H4 (cell line): ENCODE measurements around the gene PRIMA1. TPM values are rescaled to one million over a fixed set of nuclear protein-coding genes. Genes with fewer than 3 reads are reported as not detected.

Source experiments
- DNase-seq: peaks from one replicate; pipeline ENCODE4 v3.0.0-alpha.2; 2015; ENCODE audit warnings: low spot score
- total RNA-seq: library from RNA; depleted of rRNA; stranded (reverse); fragments of >200 nt; shearing (Covaris generic); gene quantifications from 2 replicates; pipeline ENCODE4 v1.2.3, GENCODE V29; 2014; rRNA removed

Gene PRIMA1
- total RNA-seq, 1 experiment from 2014 or later: 0.04 TPM

GRCh38 chr14:93682459-93682858 lies 105.8 kb downstream of the PRIMA1 start:
- DNase-seq: no peak

DNA sequence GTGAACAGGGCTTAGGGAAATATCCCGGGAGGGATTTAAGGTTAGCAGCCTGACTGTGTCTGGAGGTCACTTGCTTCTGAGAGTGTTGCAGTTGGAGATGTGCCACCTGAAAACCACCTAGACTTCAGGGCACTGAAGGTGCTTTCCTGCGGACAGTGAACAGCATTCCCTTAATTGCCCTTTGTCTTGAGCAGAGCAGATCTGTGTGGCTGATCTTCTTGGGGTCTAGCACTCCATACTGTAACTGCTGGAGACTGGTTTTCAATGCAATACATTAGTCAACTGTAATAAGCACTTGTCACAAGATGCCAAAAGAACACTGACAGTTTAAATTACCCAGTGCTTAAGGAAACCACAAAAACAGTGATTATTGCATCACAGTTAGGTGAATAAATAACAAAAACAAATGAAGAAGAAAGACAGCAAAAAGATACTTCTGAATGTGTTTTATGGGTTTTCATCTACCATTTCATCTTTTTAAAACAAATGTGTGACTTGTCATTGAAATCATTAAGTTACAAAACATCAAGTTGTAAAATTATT lies 111.8 kb downstream of the PRIMA1 start:
- DNase-seq: no peak

GRCh38 chr14:93675651-93676050 lies 112.6 kb downstream of the PRIMA1 start:
- DNase-seq: no peak

DNA sequence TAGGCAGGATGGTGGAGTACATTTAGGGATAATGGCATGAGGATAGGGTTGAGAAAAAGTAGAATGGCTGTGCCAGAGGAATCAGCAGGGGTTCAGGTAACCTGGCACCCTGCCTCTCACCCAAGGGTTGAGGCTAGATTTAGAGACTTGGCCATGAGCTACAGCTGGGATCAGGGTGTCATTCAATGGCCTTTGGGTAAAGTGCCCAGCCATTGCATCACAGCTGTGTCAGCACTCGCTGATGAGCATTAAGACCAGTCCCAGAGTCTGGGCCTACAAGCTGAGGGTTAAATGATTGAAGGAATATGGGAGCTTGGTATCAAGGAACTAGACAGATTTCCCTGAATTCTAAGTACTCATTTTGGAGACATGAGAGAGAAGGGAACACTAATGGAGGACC lies 113.9 kb downstream of the PRIMA1 start:
- no peak for DNase-seq

DNA sequence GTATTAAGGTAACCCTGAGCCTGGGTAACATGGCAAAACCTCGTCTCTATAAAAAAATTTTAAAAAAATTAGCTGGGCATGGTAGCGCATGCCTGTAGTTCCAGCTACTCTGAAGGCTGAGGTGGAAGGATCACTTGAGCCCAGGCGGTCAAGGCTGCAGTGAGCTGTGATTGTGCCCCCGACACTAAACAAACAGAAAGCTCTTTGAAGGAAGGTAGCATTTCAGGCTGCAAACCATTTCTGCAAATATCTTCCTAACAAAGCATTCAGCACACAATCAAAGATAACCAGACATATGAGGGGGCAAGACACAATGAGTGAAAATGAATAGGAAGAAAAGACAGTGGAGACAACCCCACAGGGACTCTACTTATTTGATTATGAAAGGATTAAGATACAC lies 118.7 kb downstream of the PRIMA1 start:
- no peak for DNase-seq

Other genes with a start within 250 kb of the PRIMA1 start
- gene FAM181A, start 138.9 kb upstream of the PRIMA1 start, total RNA-seq: not detected in 2 replicates
- gene ASB2, start 188.1 kb upstream of the PRIMA1 start, total RNA-seq: not detected in 2 replicates
- gene CCDC197, start 208.8 kb upstream of the PRIMA1 start, total RNA-seq: not detected in 2 replicates
- 1.7 and 2.5 TPM in 2 replicates for gene OTUB2, start 237.9 kb upstream of the PRIMA1 start, total RNA-seq